ENCODE results near the gene UVSSA. TPM values are rescaled to one million over a fixed set of nuclear protein-coding genes. Genes with fewer than 3 reads are reported as not detected.

Gene UVSSA
- total and polyA plus RNA-seq, 9 of the 15 experiments (the other 6 are each of a cell fraction or from before 2014, with no cell fraction given), result 0.21 to 14.6 (median 3.3) TPM

DNA sequence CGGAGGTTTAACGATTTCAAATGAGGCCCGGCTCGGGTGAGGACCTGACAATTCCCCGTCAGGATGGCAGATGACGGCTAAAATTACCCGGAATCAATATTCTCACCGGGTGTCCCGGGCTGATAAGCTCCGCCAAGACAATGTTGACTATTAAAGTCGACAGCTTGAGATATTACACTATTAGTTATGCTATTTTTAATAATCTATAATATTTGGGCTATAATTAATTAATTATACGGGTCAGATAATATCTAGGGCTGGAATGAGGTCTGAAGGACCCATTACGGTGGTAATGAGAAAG, 68.6 kb downstream of the UVSSA start:
- H3K36me3 ChIP-seq (ENCODE audit: control insufficient read depth, insufficient read depth, low read length), result no peaks in the 10 kb centered on the region
- H3K9ac ChIP-seq (ENCODE audit: insufficient read depth in 1 of 2, low read depth in 2 of 2, low read length in 2 of 2), result peak overlapping the region; percentile 68 to 97
- ATAC-seq, result peak; percentile 40
- CTCF ChIA-PET (ENCODE audit: low intra/inter-chr PET ratio), result no interaction called here
- no peaks in the 10 kb centered on the region for H3K79me2 ChIP-seq (ENCODE audit: control insufficient read depth, insufficient read depth, low read length)
- TSS peak; percentile 73 for BruUV-seq (replicated peaks)
- no peaks in the 10 kb centered on the region for H3K9me3 ChIP-seq (replicated peaks; ENCODE audit: control insufficient read depth, insufficient read depth, low read depth, low read length)
- H3K4me2 ChIP-seq (ENCODE audit: insufficient read depth, low read length), result peak overlapping the region; percentile 76
- DNase-seq (ENCODE audit: extremely low read depth in 1 of 4, low spot score in 3 of 4), result peak; percentile 46 to 67 (median 54)
- no peaks in the 10 kb centered on the region; the same call in 1 of the 2 replicates for H4K20me1 ChIP-seq (replicated peaks; ENCODE audit: control insufficient read depth, insufficient read depth, low read length)
- peak overlapping the region; percentile 49; the same call in 1 of the 2 replicates for H2AFZ ChIP-seq (ENCODE audit: low read depth, low read length)
- H3K9me1 ChIP-seq (ENCODE audit: control insufficient read depth, insufficient read depth, low read length), result peaks cover 2% of the 10 kb centered on the region
- peaks cover 0 to 36% of the 10 kb centered on the region in 2 experiments; a peak in 3 of 5 replicates for H3K27me3 ChIP-seq (ENCODE audit: control insufficient read depth in 2 of 2, insufficient read depth in 2 of 2, low read length in 2 of 2)
- POLR2A ChIA-PET, result interaction anchor here (0.6 to 1.6 kb wide), 4 partner anchors 10 to 260 kb away, joined by 3 to 4 read pairs (median 4); no protein-coding TSS in a partner anchor
- in situ Hi-C loops (cut with MboI) (no loop called here), intact Hi-C loops (cut with micrococcal nuclease) (no loop called here)
- no peak overlapping the region for H3K4me3 ChIP-seq
- H3K27ac ChIP-seq (ENCODE audit: extremely low read depth, low read depth, low read length), result peak overlapping the region; percentile 73
- peak; percentile 82 for FAIRE-seq
- WGBS (ENCODE audit: insufficient coverage, low coverage, missing lambda C conversion rate), result under 1% methylated on average over 13 of the region's 13 CpGs
- peaks cover 6 to 40% of the 10 kb centered on the region in 2 experiments; a peak in 4 of 5 replicates for H3K4me1 ChIP-seq (replicated peaks in 1 of 2; ENCODE audit: control insufficient read depth in 2 of 2, insufficient read depth in 2 of 2, low read length in 2 of 2)
- TF ChIP-seq ARNT (IDR thresholded peaks at IDR 0.05) (no peak), WHSC1 (IDR thresholded peaks at IDR 0.05; ENCODE audit: low read length) (no peak), STAT5A (IDR thresholded peaks at IDR 0.05; ENCODE audit: borderline replicate concordance, low read length) (0 out of 2 replicates have a peak, but pooled peaks have one; percentile 31), MEIS2 (IDR thresholded peaks at IDR 0.05; ENCODE audit: partially characterized antibody) (peak; percentile 78), ARID1B (IDR thresholded peaks at IDR 0.05) (peak; percentile 86), DACH1 (IDR thresholded peaks at IDR 0.05; ENCODE audit: partially characterized antibody) (peak; percentile 96), KDM5B (IDR thresholded peaks at IDR 0.05; ENCODE audit: insufficient replicate concordance, low read depth, low read length) (no peak), CBFA2T3 (IDR thresholded peaks at IDR 0.05) (peak; percentile 71), POLR2AphosphoS5 (IDR thresholded peaks at IDR 0.05; ENCODE audit: control insufficient read depth, insufficient read depth, low read depth, low read length) (peak; percentile 22; the same call in 1 of the 2 replicates), CBFA2T2 (conservative IDR thresholded peaks at IDR 0.05) (peak; percentile 48), ZNF134 (CRISPR knock-in tag; conservative IDR thresholded peaks at IDR 0.05) (no peak), ZKSCAN3 (CRISPR knock-in tag; IDR thresholded peaks at IDR 0.05) (no peak), CSDE1 (IDR thresholded peaks at IDR 0.05) (no peak), ZNF232 (CRISPR knock-in tag; IDR thresholded peaks at IDR 0.05) (no peak), SOX6 (IDR thresholded peaks at IDR 0.05) (0 out of 2 replicates have a peak, but pooled peaks have one; percentile 42), SMARCC2 (IDR thresholded peaks at IDR 0.05; ENCODE audit: low read depth) (no peak)
- TF ChIP-seq, protein P1, sequence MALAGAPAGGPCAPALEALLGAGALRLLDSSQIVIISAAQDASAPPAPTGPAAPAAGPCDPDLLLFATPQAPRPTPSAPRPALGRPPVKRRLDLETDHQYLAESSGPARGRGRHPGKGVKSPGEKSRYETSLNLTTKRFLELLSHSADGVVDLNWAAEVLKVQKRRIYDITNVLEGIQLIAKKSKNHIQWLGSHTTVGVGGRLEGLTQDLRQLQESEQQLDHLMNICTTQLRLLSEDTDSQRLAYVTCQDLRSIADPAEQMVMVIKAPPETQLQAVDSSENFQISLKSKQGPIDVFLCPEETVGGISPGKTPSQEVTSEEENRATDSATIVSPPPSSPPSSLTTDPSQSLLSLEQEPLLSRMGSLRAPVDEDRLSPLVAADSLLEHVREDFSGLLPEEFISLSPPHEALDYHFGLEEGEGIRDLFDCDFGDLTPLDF (CRISPR knock-in tag; IDR thresholded peaks at IDR 0.05), result no peak
- TF ChIP-seq, protein P2, sequence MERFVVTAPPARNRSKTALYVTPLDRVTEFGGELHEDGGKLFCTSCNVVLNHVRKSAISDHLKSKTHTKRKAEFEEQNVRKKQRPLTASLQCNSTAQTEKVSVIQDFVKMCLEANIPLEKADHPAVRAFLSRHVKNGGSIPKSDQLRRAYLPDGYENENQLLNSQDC (CRISPR knock-in tag; IDR thresholded peaks at IDR 0.05), result no peak
- TF ChIP-seq, protein P3, sequence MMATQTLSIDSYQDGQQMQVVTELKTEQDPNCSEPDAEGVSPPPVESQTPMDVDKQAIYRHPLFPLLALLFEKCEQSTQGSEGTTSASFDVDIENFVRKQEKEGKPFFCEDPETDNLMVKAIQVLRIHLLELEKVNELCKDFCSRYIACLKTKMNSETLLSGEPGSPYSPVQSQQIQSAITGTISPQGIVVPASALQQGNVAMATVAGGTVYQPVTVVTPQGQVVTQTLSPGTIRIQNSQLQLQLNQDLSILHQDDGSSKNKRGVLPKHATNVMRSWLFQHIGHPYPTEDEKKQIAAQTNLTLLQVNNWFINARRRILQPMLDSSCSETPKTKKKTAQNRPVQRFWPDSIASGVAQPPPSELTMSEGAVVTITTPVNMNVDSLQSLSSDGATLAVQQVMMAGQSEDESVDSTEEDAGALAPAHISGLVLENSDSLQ (IDR thresholded peaks at IDR 0.05), result peak; percentile 47; the same call in 1 of the 2 replicates
- TF ChIP-seq, protein P4, sequence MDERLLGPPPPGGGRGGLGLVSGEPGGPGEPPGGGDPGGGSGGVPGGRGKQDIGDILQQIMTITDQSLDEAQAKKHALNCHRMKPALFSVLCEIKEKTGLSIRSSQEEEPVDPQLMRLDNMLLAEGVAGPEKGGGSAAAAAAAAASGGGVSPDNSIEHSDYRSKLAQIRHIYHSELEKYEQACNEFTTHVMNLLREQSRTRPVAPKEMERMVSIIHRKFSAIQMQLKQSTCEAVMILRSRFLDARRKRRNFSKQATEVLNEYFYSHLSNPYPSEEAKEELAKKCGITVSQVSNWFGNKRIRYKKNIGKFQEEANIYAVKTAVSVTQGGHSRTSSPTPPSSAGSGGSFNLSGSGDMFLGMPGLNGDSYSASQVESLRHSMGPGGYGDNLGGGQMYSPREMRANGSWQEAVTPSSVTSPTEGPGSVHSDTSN (CRISPR knock-in tag; IDR thresholded peaks at IDR 0.05; ENCODE audit: low read depth), result no peak
- TF ChIP-seq, protein P4 (tag; conservative IDR thresholded peaks at IDR 0.05; ENCODE audit: low read depth), result 0 out of 2 replicates have a peak, but pooled peaks have one; percentile 49

Measured in K562 (cell line).